ENCODE data around the gene EDRF1. TPM values are rescaled to one million over a fixed set of nuclear protein-coding genes. Genes with fewer than 3 reads are reported as not detected.

EDRF1 gene
- polyA plus RNA-seq, 1 donor (not counting 4 experiments of a cell fraction or from before 2014, with no cell fraction given) = 20.4 TPM

DNA sequence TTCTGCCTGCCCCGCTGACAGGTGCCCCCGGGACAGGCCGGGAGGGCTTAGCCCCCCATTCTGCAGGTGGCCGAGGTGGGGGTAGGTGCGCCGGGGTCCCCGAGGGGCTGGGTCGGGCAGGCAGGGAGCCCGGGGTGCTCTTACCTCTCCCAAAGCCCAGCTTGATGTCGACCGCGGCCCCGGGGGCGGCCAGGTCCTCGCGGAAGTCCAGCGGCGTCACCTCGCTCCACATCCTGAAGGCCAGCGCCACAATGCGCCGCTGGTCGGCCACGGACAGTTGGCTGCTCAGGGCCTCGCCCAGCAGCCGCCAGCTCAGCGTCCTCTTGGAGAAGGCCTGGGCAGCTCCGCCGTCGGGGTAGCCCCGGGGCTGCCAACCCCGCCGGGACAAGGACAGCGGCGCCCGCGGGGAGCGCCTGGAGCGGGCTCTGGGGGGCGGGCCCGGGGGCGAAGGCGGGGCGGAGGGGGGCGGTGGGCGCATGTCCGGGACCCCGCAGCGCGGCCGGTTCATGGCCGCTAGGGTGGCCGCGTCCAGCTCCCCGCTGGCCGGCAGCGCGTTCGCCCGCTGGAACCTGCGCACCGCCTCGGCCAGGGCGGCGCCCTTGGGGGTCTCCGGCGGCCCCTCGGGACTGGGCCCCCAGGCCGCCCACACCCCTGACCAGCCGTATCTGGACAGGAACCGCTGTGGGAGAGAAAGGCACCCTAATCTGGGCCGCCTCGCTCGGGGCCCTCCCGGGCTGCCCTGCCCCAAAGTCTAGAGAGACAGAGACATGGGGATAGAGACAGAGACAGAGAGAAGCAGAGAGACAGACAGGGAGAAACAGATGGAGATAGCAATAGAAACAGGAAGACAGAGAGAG lies 54.4 kb downstream of the EDRF1 start:
- Histone ChIP-seq H3K9me1 (ENCODE audit: control insufficient read depth, extremely low read depth, insufficient read depth, low read length) (no peaks in the 10 kb centered on the region), H4K20me1 (ENCODE audit: control insufficient read depth, extremely low read depth, insufficient read depth, low read length) (no peaks in the 10 kb centered on the region), H3K79me2 (ENCODE audit: control insufficient read depth, insufficient read depth, low read length) (no peaks in the 10 kb centered on the region), H3K4me2 (ENCODE audit: control insufficient read depth, extremely low read depth, insufficient read depth, low read depth, low read length) (no peak overlapping the region), H3K4me1 (ENCODE audit: control insufficient read depth, extremely low read depth, insufficient read depth, low read length) (no peaks in the 10 kb centered on the region), H3K36me3 (ENCODE audit: control insufficient read depth in 2 of 2, extremely low read depth in 1 of 2, insufficient read depth in 2 of 2, low read length in 2 of 2) (peaks cover 0 to 2% of the 10 kb centered on the region in 2 experiments), H3K27ac (ENCODE audit: control insufficient read depth, insufficient read depth, low read length) (no peak overlapping the region), H3K27me3 (ENCODE audit: control insufficient read depth, extremely low read depth, insufficient read depth, low read length) (no peaks in the 10 kb centered on the region), H3K4me3 (ENCODE audit: control insufficient read depth in 2 of 3, extremely low read depth in 1 of 3, insufficient read depth in 2 of 3, low read depth in 1 of 3, low read length in 3 of 3) (no peak overlapping the region), H3K9me3 (ENCODE audit: control insufficient read depth, low read depth, low read length) (no peaks in the 10 kb centered on the region), H3K9ac (ENCODE audit: control insufficient read depth, extremely low read depth, insufficient read depth, low read length) (no peak overlapping the region), H2AFZ (ENCODE audit: control insufficient read depth, low read length) (no peak overlapping the region)
- no peak for FAIRE-seq
- TF ChIP-seq, protein P1, sequence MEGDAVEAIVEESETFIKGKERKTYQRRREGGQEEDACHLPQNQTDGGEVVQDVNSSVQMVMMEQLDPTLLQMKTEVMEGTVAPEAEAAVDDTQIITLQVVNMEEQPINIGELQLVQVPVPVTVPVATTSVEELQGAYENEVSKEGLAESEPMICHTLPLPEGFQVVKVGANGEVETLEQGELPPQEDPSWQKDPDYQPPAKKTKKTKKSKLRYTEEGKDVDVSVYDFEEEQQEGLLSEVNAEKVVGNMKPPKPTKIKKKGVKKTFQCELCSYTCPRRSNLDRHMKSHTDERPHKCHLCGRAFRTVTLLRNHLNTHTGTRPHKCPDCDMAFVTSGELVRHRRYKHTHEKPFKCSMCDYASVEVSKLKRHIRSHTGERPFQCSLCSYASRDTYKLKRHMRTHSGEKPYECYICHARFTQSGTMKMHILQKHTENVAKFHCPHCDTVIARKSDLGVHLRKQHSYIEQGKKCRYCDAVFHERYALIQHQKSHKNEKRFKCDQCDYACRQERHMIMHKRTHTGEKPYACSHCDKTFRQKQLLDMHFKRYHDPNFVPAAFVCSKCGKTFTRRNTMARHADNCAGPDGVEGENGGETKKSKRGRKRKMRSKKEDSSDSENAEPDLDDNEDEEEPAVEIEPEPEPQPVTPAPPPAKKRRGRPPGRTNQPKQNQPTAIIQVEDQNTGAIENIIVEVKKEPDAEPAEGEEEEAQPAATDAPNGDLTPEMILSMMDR (optimal IDR thresholded peaks at IDR 0.05 in 1 of 3, IDR thresholded peaks at IDR 0.05 in 1 of 3, conservative IDR thresholded peaks at IDR 0.05 in 1 of 3; ENCODE audit: extremely low read depth in 1 of 3, insufficient read depth in 2 of 3, low read length in 3 of 3) = no peak
- no peak for TF ChIP-seq EZH2 (IDR thresholded peaks at IDR 0.05; ENCODE audit: low read length)
- no peak for DNase-seq (ENCODE audit: low read depth, low spot score)
- dilution Hi-C loops (cut with MboI; ENCODE audit: extremely low pct_ligation_motif_present, low sequenced_read_pairs) = no loop called here

DNA sequence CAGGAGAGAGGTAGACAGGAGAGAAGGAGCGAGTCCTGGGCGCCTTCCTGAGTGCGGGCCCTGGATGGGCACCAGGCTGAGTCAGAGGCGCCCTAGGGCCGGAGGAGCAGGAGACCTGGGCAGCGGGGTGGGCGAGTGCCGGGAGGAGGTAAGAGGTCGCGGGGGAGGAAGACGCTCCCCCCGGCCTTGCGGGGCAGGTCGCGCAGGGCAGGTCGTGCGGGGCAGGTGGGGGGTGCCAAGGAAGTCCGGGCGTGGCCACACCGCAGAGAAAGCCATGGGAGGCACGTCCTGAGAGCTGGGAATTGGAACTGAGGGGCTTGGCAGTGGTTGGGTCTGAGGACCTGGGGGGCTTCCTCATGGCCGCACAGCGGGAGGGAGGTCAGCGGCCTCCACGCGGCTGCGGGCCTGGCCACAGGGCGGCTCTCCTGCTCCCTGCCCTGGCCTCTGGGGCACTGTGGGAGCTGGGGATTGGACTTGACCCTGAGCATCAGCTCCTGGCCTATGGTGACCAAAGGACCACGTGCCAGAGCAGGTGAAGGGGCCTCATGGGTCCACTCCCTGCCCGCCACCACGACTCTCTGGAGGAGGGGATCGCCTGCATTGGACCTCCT lies 55.2 kb downstream of the EDRF1 start:
- Histone ChIP-seq H3K4me3 (ENCODE audit: control insufficient read depth in 2 of 3, extremely low read depth in 1 of 3, insufficient read depth in 2 of 3, low read depth in 1 of 3, low read length in 3 of 3) (no peak overlapping the region), H3K9me3 (ENCODE audit: control insufficient read depth, low read depth, low read length) (no peaks in the 10 kb centered on the region), H3K4me2 (ENCODE audit: control insufficient read depth, extremely low read depth, insufficient read depth, low read depth, low read length) (no peak overlapping the region), H2AFZ (ENCODE audit: control insufficient read depth, low read length) (no peak overlapping the region), H4K20me1 (ENCODE audit: control insufficient read depth, extremely low read depth, insufficient read depth, low read length) (no peaks in the 10 kb centered on the region), H3K36me3 (ENCODE audit: control insufficient read depth in 2 of 2, extremely low read depth in 1 of 2, insufficient read depth in 2 of 2, low read length in 2 of 2) (no peaks in the 10 kb centered on the region), H3K27ac (ENCODE audit: control insufficient read depth, insufficient read depth, low read length) (no peak overlapping the region), H3K9ac (ENCODE audit: control insufficient read depth, extremely low read depth, insufficient read depth, low read length) (no peak overlapping the region), H3K27me3 (ENCODE audit: control insufficient read depth, extremely low read depth, insufficient read depth, low read length) (no peaks in the 10 kb centered on the region), H3K79me2 (ENCODE audit: control insufficient read depth, insufficient read depth, low read length) (no peaks in the 10 kb centered on the region), H3K4me1 (ENCODE audit: control insufficient read depth, extremely low read depth, insufficient read depth, low read length) (no peaks in the 10 kb centered on the region), H3K9me1 (ENCODE audit: control insufficient read depth, extremely low read depth, insufficient read depth, low read length) (no peaks in the 10 kb centered on the region)
- dilution Hi-C loops (cut with MboI; ENCODE audit: extremely low pct_ligation_motif_present, low sequenced_read_pairs) = no loop called here
- DNase-seq (ENCODE audit: low read depth, low spot score) (no peak), FAIRE-seq (no peak)
- TF ChIP-seq, protein P1 (optimal IDR thresholded peaks at IDR 0.05 in 1 of 3, IDR thresholded peaks at IDR 0.05 in 1 of 3, conservative IDR thresholded peaks at IDR 0.05 in 1 of 3; ENCODE audit: extremely low read depth in 1 of 3, insufficient read depth in 2 of 3, low read length in 3 of 3) = no peak
- TF ChIP-seq EZH2 (IDR thresholded peaks at IDR 0.05; ENCODE audit: low read length) = no peak

All from keratinocyte (primary cell).